Embryonic facial prominence (tissue), 1 donor: Measurements from ENCODE around the gene UBR4.
"Not testable (repeated sequence)": the region's sequence is repeated elsewhere in the genome, so short reads cannot be mapped to it uniquely, and the experiment has no call there.

ENCODE experiments used
- DNase-seq: peaks from one replicate; pipeline ENCODE4 v3.0.0-alpha.2; 2016; ENCODE audit errors: extremely low spot score

The UBR4 gene

DNA sequence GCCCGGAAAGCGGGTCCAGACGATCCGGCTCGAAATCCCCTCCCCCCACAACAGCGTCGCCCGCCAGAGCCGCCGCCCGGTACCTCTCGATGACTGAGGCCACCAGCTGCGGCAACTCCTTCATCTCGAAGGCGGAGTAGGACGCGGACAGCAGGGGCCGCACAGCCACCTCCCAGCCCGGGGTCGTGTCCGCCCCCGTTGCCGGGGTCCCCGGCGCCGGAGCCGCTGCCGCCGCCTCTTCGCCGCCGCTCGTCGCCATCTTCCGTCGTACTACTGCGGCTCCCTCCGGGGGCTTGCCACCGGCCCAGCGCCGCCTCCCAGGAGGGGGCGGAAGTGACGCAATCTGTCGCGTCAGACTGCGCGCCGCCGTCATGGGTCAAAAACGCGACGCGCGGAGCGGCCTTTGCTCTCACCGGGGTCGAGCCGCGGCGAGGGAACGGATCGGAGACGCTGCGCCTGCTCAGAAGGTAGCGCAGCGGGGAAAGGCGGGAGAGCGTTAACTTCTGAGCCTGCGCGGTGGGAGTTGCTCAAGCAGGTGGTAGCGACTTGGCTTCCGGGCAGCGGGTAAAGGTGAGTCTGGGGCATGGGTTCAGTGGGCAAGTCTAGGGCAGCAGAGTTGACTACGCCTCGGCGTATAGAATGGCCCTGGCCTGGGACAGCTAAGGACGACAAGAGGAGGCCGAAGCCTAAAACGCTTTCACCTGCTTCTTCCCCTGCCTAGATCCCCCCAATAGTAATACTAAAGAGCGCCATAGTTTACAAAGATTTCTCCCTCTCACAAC lies at the start of gene UBR4:
TSS of gene UBR4 (minus strand) at position 277 of the 782 bp plus-strand sequence. CDS start at position 259, 18 bp downstream.
- DNase-seq = peak; percentile 56

DNA sequence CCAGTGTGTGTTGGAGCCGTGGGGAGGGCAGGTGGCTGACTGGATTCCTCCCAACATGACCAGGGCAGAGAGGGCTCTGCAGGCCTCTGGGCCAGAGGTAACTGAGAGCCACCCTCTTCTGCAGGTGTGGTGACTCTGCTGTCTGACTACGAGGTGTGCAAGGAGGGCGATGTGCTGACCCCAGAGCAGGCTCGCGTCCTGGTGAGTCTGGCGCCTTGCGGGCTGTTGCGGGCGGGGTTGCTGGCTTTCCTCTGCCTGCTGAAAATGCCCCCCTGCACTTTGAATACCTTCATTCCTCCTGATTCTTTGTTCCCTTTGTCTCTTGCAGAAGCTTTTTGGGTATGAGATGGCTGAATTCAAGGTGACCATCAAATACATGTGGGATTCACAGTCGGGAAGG lies 48.3 kb upstream of the UBR4 start:
- DNase-seq = no peak

GRCh38 chr1:19257178-19257914 lies 47.3 kb upstream of the UBR4 start:
- DNase-seq = no peak

DNA sequence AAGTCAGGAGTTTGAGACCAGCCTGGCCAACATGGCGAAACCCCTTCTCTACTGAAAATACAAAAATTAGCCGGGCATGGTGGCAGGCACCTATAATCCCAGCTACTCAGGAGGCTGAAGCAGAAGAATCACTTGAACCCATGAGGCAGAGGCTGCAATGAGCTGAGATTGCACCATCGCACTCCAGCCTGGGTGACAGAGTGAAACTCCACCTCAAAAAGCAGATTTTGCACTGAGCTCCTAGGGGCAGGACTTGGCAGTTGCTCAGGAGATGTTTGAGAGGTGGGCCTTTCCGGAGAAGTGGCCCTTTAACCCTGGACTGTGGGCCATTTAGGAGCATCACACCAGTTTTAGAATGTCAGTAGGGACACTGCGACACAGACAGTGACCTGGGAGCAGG lies 46.2 kb upstream of the UBR4 start:
- DNase-seq = not testable (repeated sequence)

DNA sequence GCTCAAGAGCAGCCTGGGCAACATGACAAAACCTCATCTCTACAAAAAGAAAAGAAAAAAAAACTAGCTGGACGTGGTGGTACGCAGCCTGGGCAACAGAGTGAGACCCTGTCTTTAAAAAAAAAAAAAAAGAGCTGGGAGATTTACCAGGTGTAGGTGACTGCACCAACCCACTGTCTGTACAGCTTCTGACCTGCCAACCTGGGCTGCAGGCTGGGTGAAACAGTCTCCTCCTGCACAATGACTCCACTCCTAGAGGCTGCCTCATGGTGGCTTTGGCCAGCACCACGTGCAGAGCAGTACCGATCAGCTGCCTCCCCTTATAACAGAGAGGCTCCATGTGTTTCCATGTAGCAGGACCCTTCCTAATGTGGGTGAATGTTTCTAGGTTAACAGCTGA lies 45.2 kb upstream of the UBR4 start:
- no peak for DNase-seq

- no peak for DNase-seq
These were observed 44.4 kb upstream of the UBR4 start for GRCh38 chr1:19254416-19254815.

DNA sequence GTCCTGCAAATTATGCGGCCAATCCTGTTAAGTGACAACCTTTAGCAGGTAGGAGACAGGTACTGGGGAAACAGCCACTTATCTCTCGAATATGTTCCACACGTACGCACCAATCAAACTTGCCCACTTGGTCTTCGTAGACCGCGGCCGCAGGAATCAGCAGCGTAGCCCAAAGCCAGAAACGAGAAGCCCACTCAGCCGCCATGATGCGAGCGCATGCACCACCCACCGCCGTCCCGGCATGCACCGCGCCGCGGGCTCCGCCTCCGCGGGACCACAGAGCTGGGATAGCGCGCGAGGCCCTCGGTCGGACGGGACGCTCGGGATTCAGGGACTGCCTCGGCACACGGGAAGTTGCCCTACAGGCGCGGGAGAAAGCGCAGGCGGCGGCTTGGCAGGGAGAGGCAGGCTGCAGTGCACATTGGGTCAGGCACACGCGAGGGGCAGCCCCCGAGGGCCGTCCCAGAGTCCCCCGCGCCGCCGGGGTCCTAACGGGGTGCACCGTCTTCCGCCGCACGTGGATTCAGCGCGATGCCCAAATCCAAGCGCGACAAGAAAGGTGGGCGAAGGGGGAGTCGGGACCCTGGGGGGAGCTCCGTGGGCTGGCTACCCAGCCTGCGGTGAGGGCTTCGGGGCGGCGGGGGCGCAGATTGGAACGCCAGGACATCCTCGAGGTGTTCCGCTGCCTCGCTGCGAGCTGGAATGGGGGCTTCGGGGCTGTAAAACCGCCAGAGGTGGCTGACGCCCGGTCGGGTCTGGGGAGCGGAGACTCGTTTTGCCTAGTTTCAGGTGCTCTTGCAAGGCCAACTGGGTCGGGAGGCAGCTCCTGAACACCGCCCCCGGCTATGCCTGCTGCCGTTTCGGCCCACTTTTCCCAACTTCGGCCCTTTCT lies 41.5 kb upstream of the UBR4 start, which contains the start of the genes EMC1 and MRTO4:
TSS of gene EMC1 (minus strand) at position 220 of the 892 bp plus-strand sequence. CDS start at position 205, 15 bp downstream.
TSS of gene MRTO4 (plus strand) at position 501 of the 892 bp plus-strand sequence. CDS start at position 532, 31 bp downstream.
- peak; percentile 61 for DNase-seq

GRCh38 chr1:19250629-19251304 lies 40.7 kb upstream of the UBR4 start:
- no peak for DNase-seq

DNA sequence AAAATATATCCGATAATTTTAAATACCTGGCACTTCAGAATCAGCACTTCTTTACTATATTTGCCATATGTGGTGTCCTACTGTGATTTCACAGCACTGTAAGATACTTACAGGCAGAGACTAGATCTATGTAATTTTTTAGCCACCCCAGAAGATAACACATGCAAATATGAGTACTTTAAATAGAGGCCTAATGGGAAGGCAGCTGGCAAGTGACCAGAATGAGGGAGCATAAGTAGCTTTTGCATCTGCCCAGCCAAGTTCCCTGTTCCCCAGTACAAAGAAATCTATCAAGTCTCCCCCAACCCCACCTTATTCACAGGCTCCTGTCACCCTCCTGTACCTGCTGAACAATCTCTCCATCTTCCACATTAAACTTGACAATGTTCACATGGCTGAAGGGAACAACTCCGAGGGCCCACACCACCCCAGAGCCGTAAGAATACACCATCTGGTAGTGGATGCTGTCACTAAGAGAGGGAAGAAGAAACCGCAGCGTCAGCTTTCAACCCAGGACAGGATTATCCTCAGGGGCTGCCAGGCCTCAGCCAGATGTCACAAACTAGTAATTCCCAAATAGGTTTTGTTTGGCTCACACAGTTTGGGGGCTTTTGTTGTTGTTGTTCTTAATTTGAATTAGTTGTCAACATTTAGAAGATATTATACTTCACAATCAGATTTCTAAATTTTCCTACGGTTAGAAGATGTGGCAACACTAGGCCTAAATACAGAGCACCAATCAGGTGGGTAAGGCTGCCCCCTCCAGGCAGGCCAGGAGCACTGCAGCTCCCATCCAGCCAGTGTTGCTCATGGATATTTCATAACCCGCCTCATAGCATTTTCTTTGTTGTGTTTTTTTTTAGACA lies 30.8 kb upstream of the UBR4 start:
- no peak for DNase-seq

- no peak for DNase-seq
These were observed 29.8 kb upstream of the UBR4 start for GRCh38 chr1:19239876-19240275.

DNA sequence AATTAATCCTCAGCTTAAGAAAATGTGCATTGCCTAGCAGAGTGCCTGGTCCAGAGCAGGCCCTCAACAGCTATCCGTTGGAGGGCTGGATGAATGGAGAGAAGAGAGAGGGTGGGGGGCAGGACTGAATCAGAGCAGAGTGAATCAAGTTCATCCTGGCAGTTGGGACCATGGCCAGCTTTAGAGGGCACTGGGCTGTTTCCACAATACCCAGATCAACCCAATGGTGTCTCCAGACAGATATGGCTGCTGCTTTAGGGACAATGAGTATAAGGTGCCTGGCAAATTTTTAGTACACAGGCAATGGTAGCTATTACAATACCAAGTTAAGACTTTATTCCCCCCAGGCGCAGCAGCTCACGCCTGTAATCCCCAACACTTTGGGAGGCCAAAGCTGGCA lies 24.2 kb upstream of the UBR4 start:
- DNase-seq = no peak

DNA sequence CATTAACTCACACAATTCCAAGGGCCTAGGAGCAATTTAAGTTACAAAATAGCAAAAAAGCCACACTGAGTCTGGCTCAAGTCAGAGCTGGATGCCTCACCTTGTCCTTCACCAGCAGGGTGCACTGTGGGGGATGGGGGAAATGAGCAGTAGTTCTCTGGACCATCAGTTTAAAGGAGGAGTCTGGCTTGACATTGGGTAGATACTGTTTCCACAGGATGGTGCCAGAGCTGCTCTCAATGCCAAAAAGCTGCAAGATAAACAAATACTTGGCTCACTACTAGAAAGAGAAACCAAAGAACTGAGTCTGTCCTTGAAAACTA lies 22.4 kb upstream of the UBR4 start:
- DNase-seq = no peak

- not testable (repeated sequence) for DNase-seq
These were observed 21.9 kb upstream of the UBR4 start for GRCh38 chr1:19231736-19232523.

DNA sequence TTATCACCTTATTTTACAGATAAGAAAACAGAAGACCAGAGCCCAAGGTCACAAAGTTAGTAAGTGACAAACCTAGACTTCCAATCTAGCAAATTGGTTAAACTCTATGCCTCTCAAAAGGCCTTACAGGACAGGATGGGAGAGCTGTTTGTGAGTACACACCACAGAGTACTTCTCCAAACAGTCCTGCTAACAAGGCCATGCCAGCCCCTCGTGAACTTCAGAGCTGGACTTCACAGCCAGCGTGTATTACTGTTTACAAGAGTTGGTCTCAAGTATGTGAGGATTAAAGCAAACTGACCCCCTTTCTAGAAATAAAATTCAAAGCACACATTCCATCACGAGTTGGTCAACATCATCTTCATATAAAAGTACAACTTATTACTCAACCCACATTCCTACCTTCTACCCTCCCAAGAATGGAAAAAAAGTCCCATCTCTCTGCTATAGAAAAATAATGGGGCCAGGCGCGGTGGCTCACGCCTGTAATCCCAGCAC lies 19.8 kb upstream of the UBR4 start:
- DNase-seq = no peak

DNA sequence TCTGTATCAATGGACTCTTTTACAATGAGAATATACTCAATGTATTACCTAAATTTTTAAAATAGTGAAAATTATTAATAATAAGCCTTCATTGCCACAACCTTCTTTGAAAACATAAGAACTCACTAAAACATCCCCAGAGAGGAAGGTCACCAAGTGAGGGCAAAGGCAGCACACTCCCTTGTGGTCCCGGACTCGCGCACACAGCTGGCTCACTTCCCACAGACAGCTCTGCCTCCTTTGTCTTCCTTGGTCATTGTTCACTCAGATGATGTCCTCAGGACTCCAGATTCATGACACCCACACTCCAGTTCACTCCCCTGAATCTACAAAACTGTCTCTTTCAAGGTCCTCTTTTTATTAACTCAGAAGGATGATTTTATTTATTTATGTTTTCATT lies 19.2 kb upstream of the UBR4 start:
- no peak for DNase-seq

DNA sequence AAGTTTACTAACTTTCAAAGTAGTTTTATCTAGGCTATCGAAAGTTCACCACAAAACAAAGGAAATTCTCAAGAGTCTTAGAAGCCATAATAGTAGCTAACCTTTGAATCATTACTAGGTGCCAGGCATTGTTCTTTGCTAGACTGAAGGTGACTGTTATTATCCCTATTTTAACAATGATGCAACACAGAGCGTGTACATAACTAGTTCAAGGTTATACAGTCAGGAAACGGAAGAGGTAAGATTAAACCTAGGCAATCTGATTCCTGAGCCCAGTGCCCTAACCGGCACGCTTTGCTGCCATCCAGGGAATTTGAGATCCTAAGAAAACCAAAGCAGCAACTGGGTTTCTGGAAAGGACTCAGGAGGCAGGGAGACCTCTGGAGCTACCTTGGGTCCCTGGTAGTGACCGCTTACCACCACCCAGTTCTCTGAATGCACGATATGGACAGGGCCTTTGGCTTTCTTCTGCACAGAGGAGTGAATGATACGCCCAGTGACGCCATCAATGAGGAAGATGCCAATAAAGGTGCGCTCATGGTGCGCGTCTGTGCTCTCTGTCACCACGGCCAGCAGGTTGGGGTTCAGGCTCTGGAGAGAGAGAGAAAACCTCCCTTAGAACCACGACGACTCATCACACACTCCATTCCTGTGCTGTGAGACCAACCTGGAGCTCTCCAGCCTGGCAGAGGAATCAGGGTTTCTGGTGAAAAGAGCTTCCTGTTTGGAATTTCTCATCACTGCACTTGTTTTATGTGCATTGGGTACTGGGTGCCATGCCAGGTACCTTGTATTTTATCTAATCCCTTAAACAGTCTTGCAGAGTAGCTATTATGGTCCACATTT lies 13.1 kb upstream of the UBR4 start:
- DNase-seq = no peak

- no peak for DNase-seq
These were observed 12.5 kb upstream of the UBR4 start for GRCh38 chr1:19222573-19222972.

- no peak for DNase-seq
These were observed 10.9 kb upstream of the UBR4 start for GRCh38 chr1:19220991-19221390.
